HG03342 (cell line): ENCODE data around the gene GATD1.

Experiments
- ATAC-seq: cut with Tn5 transposase; IDR thresholded peaks from one replicate; pipeline ENCODE4 v1.9.1; 2021; ENCODE audit warnings: mild to moderate bottlenecking, moderate library complexity; ENCODE audit not compliant: unreplicated experiment

GATD1 gene

DNA sequence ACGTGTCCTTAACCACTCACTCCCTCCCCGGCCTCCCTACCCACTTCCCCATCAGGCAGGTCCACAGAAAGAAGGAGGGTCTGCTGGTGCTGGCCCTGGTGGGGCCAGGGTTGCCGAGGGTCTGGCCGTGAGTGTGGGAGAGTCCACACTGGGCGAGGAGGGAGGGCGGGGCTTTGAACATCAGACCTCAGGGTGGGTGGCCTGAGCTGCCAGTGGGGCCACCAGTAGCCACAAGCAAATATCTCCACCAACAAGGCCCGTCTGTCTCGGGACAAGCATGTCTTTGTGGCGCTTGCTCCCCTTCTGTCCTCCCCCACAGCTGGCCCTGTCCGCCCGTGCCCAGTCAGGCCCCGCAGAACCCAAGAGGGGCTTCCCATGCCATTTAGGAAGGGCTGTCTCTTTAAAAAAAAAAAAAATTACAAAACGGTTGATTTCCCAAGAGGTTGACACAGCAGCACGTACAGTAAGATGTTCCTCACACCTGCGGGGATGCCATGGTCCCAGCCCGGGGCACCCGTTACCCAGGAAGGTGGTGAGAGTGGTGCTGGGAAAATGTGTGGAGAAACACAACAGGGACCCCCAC, 47.7 kb downstream of the GATD1 start:
- ATAC-seq = no peak

DNA sequence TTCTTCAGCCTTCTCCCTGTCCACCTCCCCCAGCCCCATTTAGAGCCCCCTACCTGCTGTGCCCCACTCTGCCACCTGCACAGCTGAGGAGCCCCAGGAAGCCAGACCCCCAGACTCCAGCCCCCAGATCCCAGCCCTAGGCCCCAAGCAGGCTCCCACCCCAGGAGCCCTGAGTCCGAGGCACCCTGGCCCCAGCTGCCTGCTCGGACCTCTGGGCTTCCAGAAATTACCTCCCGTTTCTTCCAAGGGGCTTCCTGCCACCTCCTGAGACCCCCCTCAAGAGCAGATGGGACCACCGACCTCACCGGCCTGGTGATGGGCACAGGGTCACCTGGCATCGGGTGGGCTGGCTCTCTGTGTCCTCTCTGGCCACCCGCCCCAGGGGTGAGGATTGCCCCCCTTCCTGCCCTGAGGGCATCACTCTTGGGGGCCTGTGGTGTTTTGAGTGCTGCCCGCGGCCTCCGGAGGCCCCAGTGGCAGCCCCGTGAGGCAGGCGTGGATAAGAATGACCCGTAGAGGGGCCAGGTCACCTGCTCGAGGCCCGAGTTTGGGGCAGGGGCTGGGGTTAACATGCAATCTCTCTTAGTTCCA, 48.3 kb downstream of the GATD1 start:
- ATAC-seq = no peak

DNA sequence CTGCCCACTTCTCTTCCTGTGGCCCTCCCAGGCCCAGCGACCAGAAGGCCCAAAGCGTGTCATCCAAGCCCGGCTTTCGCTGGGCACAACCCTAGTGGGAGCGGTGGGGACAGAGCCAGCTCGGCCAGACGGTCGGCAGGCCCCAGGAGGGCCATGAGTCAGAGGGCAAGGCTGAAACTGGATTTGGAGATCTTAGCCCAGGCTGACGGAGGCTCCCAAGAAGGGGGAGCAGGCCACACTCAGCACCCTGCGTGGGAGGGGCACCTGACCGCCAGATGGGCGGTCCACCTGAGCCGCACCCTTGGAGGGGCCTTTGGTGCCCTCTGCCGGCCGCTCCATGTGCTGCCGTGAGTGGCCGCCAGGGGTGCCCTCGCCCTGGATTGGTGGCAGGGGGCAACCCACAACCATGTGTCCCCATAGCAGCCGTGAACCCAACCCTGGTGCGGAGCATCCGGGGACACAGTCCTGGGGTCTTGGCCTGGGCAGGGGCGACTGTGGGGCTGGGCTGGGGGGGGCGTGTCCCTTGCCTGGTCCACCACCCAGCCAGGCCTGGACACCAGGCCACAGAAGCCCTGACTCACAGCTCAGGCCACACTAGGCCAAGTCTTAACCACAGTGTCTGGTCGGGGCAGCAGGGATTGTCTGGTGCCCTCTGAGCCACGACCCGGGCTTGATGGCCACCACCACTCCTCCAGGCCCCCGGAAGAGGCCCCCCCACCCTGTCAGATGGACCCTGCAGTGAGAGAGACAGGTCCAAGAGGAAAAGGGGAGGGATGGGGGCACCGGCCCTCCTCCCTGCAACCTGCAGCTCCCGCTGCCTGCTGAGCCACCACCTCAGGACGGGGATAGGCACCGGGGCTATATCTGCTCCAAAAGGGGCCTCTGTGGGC, 49.2 kb downstream of the GATD1 start:
- no peak for ATAC-seq

DNA sequence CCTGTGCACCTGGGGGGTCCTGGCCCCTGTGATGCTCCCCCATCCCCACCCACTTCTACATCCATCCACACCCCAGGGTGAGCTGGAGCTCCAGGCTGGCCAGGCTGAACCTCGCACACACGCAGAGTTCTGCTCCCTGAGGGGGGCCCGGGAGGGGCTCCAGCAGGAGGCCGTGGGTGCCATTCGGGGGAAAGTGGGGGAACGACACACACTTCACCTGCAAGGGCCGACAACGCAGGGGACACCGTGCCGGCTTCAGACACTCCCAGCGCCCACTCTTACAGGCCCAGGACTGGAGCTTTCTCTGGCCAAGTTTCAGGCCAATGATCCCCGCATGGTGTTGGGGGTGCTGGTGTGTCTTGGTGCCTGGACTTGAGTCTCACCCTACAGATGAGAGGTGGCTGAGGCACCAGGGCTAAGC, 50.0 kb downstream of the GATD1 start:
- ATAC-seq = no peak

DNA sequence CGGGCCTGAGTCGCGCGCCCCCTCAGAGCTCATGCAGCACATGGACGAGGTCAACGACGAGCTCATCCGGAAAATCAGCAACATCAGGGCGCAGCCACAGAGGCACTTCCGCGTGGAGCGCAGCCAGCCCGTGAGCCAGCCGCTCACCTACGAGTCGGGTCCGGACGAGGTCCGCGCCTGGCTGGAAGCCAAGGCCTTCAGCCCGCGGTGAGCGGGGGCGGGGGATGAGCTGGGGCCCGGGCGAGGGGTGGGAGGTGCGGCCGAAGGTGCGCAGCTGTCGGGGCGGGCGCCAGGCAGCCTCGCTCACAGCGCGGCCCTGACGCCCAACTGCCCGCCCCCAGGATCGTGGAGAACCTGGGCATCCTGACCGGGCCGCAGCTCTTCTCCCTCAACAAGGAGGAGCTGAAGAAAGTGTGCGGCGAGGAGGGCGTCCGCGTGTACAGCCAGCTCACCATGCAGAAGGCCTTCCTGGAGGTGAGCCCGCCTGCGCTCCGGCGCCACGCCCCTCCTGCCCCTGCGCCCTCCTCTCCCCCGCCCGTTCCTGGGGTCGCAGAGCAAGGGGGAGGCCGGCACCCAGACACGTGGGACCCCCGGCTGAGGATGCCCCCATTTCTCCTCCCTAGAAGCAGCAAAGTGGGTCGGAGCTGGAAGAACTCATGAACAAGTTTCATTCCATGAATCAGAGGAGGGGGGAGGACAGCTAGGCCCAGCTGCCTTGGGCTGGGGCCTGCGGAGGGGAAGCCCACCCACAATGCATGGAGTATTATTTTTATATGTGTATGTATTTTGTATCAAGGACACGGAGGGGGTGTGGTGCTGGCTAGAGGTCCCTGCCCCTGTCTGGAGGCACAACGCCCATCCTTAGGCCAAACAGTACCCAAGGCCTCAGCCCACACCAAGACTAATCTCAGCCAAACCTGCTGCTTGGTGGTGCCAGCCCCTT, 50.7 kb downstream of the GATD1 start:
- no peak for ATAC-seq

DNA sequence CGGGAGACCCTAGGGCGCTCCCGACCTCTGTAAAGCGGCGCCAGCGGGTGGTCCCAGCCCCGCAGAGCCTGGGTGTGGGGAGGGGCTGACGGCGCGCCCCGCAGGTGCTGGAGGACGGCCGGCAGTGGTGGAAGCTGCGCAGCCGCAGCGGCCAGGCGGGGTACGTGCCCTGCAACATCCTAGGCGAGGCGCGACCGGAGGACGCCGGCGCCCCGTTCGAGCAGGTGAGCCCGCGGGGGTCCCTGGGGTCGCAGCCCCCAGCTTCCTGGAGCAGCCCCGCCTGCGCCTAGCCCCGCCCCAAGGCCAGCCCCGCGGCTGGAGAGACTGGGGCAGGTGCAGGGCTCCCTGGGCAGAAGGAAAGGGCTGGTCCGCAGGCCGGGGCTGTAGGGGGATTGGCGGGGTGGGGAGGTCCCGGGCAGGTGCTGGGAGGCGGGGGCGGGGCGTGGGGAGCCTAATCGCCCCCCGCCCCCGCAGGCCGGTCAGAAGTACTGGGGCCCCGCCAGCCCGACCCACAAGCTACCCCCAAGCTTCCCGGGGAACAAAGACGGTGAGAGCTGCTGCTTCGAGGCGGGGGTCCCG, 51.6 kb downstream of the GATD1 start:
- no peak for ATAC-seq

DNA sequence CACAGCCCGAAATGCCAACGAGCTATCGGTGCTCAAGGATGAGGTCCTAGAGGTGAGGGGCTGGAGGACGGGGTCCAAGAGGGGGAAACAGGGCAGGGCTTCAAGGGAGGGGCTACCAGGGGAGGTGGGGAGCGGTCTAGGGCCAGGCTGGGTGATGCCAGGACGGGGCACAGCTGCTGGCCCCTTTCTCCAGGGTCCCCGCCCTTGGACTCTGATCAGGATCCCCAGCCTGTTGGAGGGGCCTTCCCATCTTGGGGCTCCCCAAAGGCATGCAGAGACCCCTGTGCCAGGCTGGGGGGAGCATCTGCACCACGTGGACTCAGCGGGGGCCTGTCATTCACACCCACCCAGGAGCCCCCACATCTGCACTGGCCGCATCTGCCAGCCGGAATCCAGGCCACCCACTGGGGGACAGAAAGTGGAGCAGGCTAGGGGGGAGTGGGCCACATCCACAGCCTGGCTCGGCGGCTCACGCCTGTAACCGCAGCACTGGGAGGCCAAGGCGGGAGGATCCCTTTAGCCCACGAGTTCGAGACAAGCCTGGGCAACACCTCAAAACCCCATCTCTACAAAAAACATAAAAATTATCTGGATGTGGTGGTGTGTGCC, 52.4 kb downstream of the GATD1 start:
- ATAC-seq = no peak

DNA sequence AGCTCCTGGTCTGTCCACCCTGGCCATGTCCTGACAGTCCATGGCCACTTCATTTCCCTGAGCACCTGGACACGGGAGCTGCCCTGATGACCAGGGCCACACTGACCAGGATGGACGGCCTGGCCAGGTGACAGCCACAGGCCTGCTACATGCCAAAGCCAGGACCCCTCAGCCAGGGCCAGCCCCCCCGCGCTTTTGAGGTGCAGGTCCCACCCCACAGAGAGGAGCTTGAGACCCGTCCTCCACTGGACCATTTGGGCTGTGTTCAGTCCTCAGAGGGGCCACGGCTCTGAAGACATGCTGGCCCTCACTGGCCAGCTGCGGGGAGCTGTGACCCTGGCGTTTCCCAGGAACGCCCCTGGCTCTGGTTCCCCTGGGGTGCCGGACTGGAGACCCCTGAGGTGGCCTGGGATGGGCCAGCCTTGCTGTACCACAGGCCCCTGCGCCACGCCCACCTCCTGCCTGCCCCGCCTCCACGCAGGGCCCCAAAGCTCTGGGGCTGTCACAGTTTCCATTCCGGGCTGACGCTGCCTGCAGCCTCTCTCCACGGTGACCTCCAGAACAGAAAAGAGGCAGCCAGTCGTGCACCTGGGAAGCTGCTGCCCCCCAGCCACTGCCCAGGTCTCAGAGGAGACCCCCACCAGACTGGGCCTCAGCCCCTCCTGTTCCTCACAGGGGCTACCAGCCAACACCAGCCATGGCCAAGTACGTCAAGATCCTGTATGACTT, 53.1 kb downstream of the GATD1 start:
- ATAC-seq = no peak

DNA sequence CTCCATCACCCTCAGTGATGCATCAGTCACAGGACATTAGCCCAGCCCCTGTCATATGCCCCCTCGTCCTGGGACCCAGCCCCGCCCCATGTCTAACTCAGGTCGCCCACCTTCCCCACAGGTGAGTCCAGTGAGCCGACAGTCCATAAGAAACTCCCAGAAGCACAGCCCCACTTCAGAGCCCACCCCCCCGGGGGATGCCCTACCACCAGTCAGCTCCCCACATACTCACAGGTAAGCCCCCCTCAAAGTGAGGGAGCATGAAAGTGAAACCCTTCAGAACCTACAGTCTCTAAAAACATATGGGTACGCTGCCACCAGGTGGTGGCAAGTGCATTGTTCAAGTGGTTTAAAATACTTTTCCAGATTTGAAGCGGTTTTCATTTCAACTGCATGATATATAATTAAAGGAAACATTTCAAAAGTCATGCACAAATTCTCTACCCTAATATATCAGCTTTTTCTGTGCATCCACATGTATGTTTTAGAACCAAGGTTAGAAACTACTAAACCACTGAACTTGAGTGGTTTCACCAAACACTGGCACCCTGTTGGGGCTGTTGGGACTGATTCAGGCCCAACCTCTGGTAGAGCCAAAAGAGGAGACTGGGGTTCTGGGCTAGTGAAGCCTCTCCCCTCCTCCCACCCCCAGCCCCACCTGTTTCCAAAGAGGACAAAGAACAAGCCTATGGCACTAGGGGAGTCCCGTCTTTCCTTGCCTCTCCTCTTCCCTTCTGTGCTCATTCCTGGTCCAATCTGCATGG, 54.0 kb downstream of the GATD1 start:
- ATAC-seq = no peak

DNA sequence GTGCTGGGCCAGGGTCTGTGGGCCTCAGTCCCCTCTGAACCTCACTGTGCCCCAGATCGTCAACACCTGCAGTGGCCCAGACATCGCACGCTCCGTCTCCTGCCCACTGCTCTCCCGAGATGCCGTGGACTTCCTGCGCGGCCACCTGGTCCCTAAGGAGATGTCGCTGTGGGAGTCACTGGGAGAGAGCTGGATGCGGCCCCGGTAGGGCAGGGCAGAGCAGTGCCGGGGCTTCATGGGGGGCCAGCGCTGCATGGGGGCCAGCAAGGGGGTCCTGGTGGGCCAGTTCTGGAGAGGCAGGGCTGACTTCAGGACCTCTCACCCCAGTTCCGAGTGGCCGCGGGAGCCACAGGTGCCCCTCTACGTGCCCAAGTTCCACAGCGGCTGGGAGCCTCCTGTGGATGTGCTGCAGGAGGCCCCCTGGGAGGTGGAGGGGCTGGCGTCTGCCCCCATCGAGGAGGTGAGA, 54.9 kb downstream of the GATD1 start:
- no peak for ATAC-seq

DNA sequence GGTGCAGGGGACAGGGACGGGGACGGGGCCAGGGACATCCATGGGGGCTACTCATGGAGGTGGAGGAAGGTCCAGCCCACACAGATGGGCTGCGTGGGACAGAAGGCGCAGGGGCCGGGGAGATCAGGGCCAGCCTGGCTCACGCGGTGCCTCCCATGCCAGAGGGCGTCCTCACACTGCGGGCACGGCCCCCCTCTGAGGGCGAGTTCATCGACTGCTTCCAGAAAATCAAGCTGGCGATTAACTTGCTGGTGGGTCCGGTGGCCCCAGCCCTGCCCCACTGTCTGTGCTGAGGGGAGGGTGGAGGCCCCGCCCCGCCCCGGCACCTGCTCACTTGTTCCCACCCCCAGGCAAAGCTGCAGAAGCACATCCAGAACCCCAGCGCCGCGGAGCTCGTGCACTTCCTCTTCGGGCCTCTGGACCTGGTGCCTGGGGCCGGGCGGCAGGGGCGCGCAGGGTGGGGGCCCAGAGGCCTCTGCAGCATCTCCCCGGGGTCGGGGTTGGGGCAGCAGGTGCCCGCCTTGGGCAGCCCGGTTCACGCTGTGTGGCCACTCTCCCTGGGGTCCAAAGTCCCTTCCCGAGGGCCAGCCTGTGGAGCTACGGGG, 55.4 kb downstream of the GATD1 start:
- no peak for ATAC-seq

DNA sequence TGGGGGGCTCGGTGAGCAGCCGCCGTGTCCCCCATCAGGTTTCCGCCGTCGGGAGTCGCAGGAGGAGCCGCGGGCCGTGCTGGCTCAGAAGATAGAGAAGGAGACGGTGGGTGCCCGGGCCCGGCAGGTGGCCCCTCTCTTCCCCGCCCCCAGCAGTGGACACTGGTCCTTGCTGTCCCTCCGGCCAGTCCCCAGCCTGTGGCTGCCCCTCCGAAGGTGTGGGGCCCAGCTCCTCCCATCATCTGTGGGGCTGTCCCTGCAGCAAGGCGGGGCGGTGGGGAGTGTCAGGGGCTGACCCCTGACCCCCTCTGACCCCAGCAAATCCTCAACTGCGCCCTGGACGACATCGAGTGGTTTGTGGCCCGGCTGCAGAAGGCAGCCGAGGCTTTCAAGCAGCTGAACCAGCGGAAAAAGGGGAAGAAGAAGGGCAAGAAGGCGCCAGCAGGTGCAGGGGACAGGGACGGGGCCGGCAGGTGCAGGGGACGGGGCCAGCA, 56.0 kb downstream of the GATD1 start:
- ATAC-seq = no peak

DNA sequence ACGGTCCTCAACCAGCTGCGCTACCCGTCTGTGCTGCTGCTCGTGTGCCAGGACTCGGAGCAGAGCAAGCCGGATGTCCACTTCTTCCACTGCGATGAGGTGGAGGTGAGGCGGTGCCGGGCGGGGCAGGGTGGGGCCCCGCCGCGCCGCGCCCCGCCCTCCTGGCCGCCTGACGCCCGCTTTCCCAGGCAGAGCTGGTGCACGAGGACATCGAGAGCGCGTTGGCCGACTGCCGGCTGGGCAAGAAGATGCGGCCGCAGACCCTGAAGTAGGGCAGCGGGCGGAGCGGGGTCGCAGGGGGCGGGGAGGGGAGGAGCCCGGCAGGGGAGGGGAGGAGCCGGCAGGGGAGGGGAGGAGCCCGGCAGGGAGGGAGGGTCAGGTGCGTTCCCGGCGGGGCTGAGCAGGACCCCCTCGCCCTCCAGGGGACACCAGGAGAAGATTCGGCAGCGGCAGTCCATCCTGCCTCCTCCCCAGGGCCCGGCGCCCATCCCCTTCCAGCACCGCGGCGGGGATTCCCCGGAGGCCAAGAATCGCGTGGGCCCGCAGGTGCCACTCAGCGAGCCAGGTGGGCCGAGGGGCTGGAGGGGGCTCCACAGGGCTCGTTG, 56.5 kb downstream of the GATD1 start:
- ATAC-seq = no peak

DNA sequence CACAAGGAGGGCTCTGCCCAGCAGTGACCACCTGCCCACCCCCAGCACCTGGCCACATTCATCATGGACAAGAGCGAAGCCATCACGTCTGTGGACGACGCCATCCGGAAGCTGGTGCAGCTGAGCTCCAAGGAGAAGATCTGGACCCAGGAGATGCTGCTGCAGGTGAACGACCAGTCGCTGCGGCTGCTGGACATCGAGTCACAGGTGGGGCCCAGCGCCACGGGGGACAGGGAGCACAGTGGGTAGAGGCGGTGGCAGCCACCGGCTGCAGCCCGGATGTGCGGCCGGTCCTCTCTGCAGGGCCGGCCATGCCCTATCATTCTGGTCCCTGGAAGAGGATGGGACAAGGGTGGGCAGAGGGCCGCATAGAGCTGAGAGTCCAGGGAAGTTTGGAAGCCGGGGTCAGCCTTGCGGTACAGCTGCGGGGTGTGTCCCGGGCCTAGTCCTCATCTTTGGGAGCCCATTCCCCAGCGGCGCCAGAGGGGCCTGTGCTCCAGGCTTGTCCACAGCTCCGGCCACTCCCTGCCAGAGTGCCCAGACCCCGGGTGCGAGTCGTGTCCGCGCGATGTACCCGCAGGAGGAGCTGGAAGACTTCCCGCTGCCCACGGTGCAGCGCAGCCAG, 57.2 kb downstream of the GATD1 start:
- no peak for ATAC-seq

DNA sequence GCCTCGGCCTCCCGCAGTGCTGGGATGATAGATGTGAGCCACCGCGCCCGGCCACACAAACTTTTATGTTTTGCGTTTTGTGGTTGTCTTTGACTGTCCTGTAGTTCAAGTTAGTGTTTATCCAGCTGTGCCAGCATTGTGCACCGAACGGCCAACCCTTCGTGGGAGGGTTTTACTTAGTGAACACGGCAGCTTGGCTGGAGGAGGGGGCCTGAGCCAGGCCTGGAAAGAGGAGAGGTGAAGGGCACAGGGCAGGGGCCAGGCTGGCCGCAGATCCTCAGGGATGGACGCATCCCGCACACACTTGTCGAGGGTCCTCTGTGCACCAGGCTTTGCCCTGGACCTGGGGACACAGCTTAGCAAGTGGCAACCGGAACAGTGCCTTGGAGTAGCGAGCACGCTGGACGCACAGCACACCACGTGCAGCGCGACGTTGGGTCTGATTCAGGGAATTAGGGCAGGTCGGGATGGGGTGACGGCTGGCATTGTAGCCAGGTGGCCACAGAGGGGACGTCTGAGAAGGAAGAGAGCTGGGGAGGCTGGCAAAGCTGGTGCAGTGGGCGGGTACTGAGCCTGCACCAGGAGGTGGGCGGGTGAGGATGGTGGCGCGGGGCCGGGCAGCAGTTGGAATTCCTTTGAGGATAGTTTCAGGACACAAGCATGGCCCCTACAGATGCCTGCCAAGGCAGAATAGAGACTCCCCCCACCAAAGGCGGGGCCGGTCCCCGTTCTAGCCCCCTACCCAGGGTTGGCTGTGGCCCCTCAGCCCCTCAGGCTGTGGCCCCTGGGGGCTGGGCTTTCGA, 57.9 kb downstream of the GATD1 start:
- ATAC-seq = no peak
